Neuronal stem cell (in vitro differentiated cells): ENCODE data around the gene TSC1.

Experiments
- DNase-seq: peaks from one replicate; pipeline ENCODE4 v3.0.0-alpha.2; 2013; ENCODE audit warnings: low spot score
- H2AFZ ChIP-seq: one replicate; pipeline ENCODE4 v1.6.1; 2013; ENCODE audit warnings: mild to moderate bottlenecking, low read length, inconsistent platforms
- H2AK5ac ChIP-seq: 2 replicates; pipeline ENCODE4 v1.6.1; 2013; ENCODE audit warnings: low read depth, mild to moderate bottlenecking, inconsistent platforms, low read length, moderate library complexity, mixed read lengths
- H2BK120ac ChIP-seq: 2 replicates; pipeline ENCODE4 v1.6.1; 2013; ENCODE audit warnings: low read depth, mild to moderate bottlenecking, inconsistent platforms, low read length, moderate library complexity, mixed read lengths
- H2BK12ac ChIP-seq: one replicate; pipeline ENCODE4 v1.6.1; 2013; ENCODE audit warnings: low read length, inconsistent platforms
- H2BK15ac ChIP-seq: 2 replicates; pipeline ENCODE4 v1.6.1; 2013; ENCODE audit warnings: mild to moderate bottlenecking, low read length, inconsistent platforms, mixed read lengths
- H2BK5ac ChIP-seq: one replicate; pipeline ENCODE4 v1.6.1; 2013; ENCODE audit warnings: inconsistent platforms, mild to moderate bottlenecking, low read length, moderate library complexity
- H3K14ac ChIP-seq: one replicate; pipeline ENCODE4 v1.6.1; 2013; ENCODE audit warnings: low read length, inconsistent platforms
- H3K18ac ChIP-seq: 2 replicates; pipeline ENCODE4 v1.6.1; 2013; ENCODE audit warnings: low read length, inconsistent platforms
- H3K23ac ChIP-seq: 2 replicates; pipeline ENCODE4 v1.6.1; 2013; ENCODE audit warnings: low read depth, mild to moderate bottlenecking, mixed read lengths, low read length, inconsistent platforms; ENCODE audit not compliant: poor library complexity
- H3K27ac ChIP-seq: replicated peaks from 3 replicates; pipeline ENCODE4 v1.5.1; 2013; ENCODE audit warnings: low read length, inconsistent platforms
- H3K27me3 ChIP-seq, 3 experiments: 2 replicates each; pipeline ENCODE4 v1.6.1; 2013; ENCODE audit warnings: low read length in 3 of 3, mild to moderate bottlenecking in 2 of 3, inconsistent platforms in 1 of 3, low read depth in 1 of 3, mixed read lengths in 1 of 3, moderate library complexity in 1 of 3; ENCODE audit not compliant: control insufficient read depth in 3 of 3, insufficient read depth in 3 of 3
- H3K36me3 ChIP-seq, 2 donors: replicated peaks in 1 of 2; 2 replicates each; pipeline ENCODE4 v1.6.1; 2013; ENCODE audit warnings: low read length in 2 of 2; ENCODE audit not compliant: control insufficient read depth in 2 of 2, insufficient read depth in 2 of 2
- H3K4ac ChIP-seq: 2 replicates; pipeline ENCODE4 v1.6.1; 2013; ENCODE audit warnings: inconsistent platforms, mild to moderate bottlenecking, low read length, moderate library complexity
- H3K4me1 ChIP-seq, 2 donors: 1 replicate in 1 of 2; 2 replicates in 1 of 2; pipeline ENCODE4 v1.6.1; 2013; ENCODE audit warnings: low read length in 2 of 2, low read depth in 1 of 2; ENCODE audit not compliant: control insufficient read depth in 2 of 2, insufficient read depth in 1 of 2
- H3K4me2 ChIP-seq: one replicate; pipeline ENCODE4 v1.6.1; 2013; ENCODE audit warnings: mild to moderate bottlenecking, low read length, inconsistent platforms; ENCODE audit not compliant: insufficient read depth, poor library complexity, severe bottlenecking
- H3K4me3 ChIP-seq, 2 donors: 2 replicates each; pipeline ENCODE4 v1.5.1; 2013; ENCODE audit warnings: low read length in 2 of 2, mild to moderate bottlenecking in 2 of 2, inconsistent platforms in 1 of 2, moderate library complexity in 1 of 2
- H3K79me1 ChIP-seq: one replicate; pipeline ENCODE4 v1.6.1; 2013; ENCODE audit warnings: low read depth, mild to moderate bottlenecking, inconsistent platforms, low read length, moderate library complexity
- H3K9ac ChIP-seq: one replicate; pipeline ENCODE4 v1.6.1; 2013; ENCODE audit warnings: mild to moderate bottlenecking, low read depth, low read length, inconsistent platforms; ENCODE audit not compliant: poor library complexity
- H3K9me3 ChIP-seq, 2 donors: replicated peaks in 1 of 2; 2 replicates each; pipeline versions ENCODE3 to v1.6.1; 2013; ENCODE audit warnings: low read length in 2 of 2, mild to moderate bottlenecking in 2 of 2, inconsistent platforms in 1 of 2, low read depth in 1 of 2, mixed read lengths in 1 of 2, moderate library complexity in 1 of 2; ENCODE audit not compliant: control insufficient read depth in 2 of 2, insufficient read depth in 1 of 2
- H4K8ac ChIP-seq: one replicate; pipeline ENCODE4 v1.6.1; 2013; ENCODE audit warnings: low read depth, mild to moderate bottlenecking, inconsistent platforms, low read length, moderate library complexity
- H4K91ac ChIP-seq: one replicate; pipeline ENCODE4 v1.6.1; 2013; ENCODE audit warnings: low read length, low read depth, mild to moderate bottlenecking, inconsistent platforms; ENCODE audit not compliant: poor library complexity
- WGBS, 2 donors: extraction: QIAGEN DNeasy Blood & Tissue Kit; methylation state at CpG; one replicate each; pipeline ENCODE4 v1.1.7; 2013; ENCODE audit warnings: missing lambda C conversion rate in 2 of 2, mixed read lengths in 1 of 2; ENCODE audit not compliant: insufficient read length in 2 of 2, insufficient replicate concordance in 1 of 2; ENCODE audit errors: extremely low coverage in 2 of 2; 5-methylcytosine and 5-hydroxymethylcytosine counted together

Gene TSC1

DNA sequence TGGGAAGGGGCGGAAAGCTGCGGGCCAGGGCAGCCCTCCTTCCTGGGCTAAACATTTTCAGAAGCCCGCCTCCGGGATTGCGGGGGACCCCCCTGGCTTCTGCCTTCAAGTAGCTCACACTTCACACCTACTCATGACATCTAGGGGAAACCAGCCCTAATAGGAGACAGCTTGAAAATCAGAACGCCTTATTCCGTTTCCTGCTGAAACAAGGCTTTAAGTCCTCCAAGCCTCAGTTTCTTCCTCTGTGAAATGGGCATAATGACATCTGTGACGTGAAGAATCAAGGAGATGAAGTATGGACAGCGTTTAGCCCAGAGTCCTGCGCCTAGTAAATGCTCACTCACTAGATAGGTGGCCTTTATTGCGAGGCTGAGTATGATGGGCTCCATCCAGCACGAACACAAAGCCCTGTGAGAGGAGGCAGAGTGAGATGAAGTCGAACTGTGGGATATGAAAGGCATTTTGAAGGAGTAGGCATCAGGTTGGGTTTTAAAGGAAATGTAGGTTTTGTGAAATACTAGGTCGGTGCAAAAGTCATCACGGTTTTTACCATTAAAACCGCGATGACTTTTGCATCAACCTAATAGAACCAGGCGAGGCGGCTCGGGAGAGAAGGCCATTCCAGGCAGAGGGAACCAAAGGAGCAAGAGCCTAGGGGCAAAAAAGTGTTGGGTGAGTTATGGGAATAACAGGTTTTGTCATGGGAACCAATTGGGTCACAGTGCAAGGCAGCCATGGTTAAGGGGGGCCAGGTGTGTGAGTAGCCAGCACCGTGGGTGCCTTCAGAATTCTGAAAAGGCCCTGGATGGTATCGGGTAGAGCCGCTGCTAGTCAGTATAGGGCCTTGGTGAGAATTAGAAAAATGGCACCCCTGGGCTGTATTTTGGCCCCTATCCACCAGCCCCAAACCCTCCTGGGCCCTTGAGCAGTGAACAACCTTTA lies 1.0 kb upstream of the TSC1 start:
- H3K9ac ChIP-seq, result peak overlapping the region; percentile 93
- H3K27ac ChIP-seq, result no peak overlapping the region
- no peaks in the 10 kb centered on the region for H3K9me3 ChIP-seq
- no peak overlapping the region for H3K14ac ChIP-seq
- peak overlapping the region; percentile 14 for H2BK12ac ChIP-seq
- H3K4ac ChIP-seq, result no peak overlapping the region
- H3K4me3 ChIP-seq, result peak overlapping the region; percentile 80 to 81
- H3K4me2 ChIP-seq, result peak overlapping the region; percentile 70
- H3K79me1 ChIP-seq, result peaks cover 5% of the 10 kb centered on the region
- H4K8ac ChIP-seq, result no peak overlapping the region
- peak overlapping the region; percentile 48 for H3K23ac ChIP-seq
- peak overlapping the region; percentile 50 for H2BK15ac ChIP-seq
- no peak overlapping the region for H2BK120ac ChIP-seq
- peak overlapping the region; percentile 2 for H2AK5ac ChIP-seq
- H4K91ac ChIP-seq, result no peak overlapping the region
- WGBS, 2 donors, result 100% methylated on average over 1 of the region's 23 CpGs; no CpG with 5 or more reads in 1 of the 2 donors
- peak; percentile 14 for DNase-seq
- no peaks in the 10 kb centered on the region for H3K27me3 ChIP-seq
- H3K36me3 ChIP-seq, result no peaks in the 10 kb centered on the region
- peak overlapping the region; percentile 99 for H2BK5ac ChIP-seq
- H3K18ac ChIP-seq, result peak overlapping the region; percentile 94
- H2AFZ ChIP-seq, result peak overlapping the region; percentile 93
- peaks cover 11 to 15% of the 10 kb centered on the region in 2 donors for H3K4me1 ChIP-seq

DNA sequence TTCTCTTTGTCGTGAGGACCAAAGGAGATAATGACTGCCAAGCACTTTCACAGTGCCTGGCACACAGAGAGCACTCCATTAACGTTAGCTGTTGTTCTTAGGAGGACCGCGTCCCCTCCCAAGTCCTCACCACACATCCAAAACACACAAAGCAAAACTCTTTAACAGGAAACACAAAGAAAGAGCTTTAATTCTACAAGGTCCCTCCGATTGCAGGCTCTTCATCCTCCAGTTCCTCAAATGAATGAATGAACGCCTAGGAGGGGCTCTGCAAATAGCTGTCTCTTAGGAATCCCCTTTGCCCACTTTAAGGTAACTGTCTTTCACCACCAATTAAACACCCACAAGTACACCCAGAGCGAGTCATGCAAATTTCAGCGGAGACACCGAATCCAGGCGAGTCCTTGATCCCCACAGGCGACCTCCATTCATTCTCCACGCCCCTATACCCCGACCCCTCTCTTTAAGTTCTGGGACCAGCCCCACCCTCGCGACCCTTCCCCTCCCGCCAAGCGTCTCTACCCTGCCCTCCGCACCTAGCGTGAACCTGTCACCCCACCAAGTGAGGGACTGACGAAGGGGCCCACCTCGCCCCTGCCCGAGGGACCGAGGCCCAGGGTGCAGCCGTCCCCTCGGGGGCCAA lies 644 bp downstream of the TSC1 start:
- H2BK120ac ChIP-seq, result no peak overlapping the region
- peak overlapping the region; percentile 81 to 91 for H3K4me3 ChIP-seq
- no peaks in the 10 kb centered on the region for H3K36me3 ChIP-seq
- no peak overlapping the region for H4K91ac ChIP-seq
- H2AK5ac ChIP-seq, result peak overlapping the region; percentile 91
- H3K4me1 ChIP-seq, result peaks cover 11 to 15% of the 10 kb centered on the region in 2 donors
- peak overlapping the region; percentile 82 for H3K4me2 ChIP-seq
- H3K23ac ChIP-seq, result peak overlapping the region; percentile 87
- H3K27ac ChIP-seq, result no peak overlapping the region
- H4K8ac ChIP-seq, result no peak overlapping the region
- no peaks in the 10 kb centered on the region for H3K9me3 ChIP-seq
- H2BK12ac ChIP-seq, result no peak overlapping the region
- peak overlapping the region; percentile 95 for H3K14ac ChIP-seq
- no CpG with 5 or more reads among the region's 25 CpGs for WGBS, 2 donors
- no peak overlapping the region for H3K4ac ChIP-seq
- H3K9ac ChIP-seq, result peak overlapping the region; percentile 95
- peaks cover 5% of the 10 kb centered on the region for H3K79me1 ChIP-seq
- H3K18ac ChIP-seq, result peak overlapping the region; percentile 99
- H2BK5ac ChIP-seq, result peak overlapping the region; percentile 99
- H3K27me3 ChIP-seq, result no peaks in the 10 kb centered on the region
- DNase-seq, result no peak
- H2AFZ ChIP-seq, result peak overlapping the region; percentile 93
- H2BK15ac ChIP-seq, result peak overlapping the region; percentile 54

DNA sequence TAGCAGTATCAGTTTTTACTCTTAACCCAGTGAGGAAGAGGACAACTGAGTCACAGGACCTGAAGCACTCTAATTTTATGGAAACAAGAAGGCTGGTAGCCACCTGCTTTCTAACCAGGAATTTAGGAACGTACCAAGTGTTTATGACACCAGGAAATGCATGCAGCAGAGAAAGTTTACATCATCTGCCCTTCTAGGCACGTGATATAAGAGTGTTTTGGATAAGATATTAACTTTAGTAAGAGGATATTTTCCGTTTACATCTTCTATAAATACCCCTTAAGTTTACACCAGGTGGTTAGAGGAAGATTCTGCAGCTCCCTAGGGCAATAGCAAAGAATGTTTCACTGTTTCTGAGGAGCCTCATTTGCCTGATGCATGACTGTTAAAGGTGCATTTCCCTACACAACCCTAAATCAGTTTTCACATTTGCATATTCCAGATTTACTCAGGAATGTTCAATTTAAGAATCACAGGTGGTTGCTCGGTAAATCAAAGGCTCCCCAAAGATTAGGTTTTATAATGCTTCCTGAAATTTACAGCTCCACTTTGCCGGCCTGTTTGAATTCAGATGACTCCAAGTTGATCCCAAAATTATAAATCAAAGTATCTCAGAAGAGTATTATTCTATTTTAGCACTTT lies 1.8 kb downstream of the TSC1 start:
- Histone ChIP-seq H3K4me2 (no peak overlapping the region), H3K4me3 (peak overlapping the region in 1 of 2 donors; percentile 17), H3K79me1 (peaks cover 2% of the 10 kb centered on the region), H3K4ac (no peak overlapping the region), H3K14ac (no peak overlapping the region), H3K4me1 (peaks cover 11 to 15% of the 10 kb centered on the region in 2 donors), H3K36me3 (no peaks in the 10 kb centered on the region), H4K91ac (no peak overlapping the region), H3K27me3 (no peaks in the 10 kb centered on the region), H3K9ac (no peak overlapping the region), H2BK5ac (no peak overlapping the region), H2AK5ac (no peak overlapping the region), H3K27ac (no peak overlapping the region), H2AFZ (no peak overlapping the region), H2BK12ac (no peak overlapping the region), H2BK120ac (no peak overlapping the region), H2BK15ac (no peak overlapping the region), H3K23ac (no peak overlapping the region), H3K9me3 (no peaks in the 10 kb centered on the region), H3K18ac (no peak overlapping the region), H4K8ac (no peak overlapping the region)
- no CpG with 5 or more reads among the region's 5 CpGs for WGBS, 2 donors
- no peak for DNase-seq
